ENCODE measurements around the gene DOK4. TPM values are rescaled to one million over a fixed set of nuclear protein-coding genes. Genes with fewer than 3 reads are reported as not detected.
A peak's percentile ranks its signal among the peaks of the same experiment; 100 is the strongest.

Gene DOK4
- total and polyA plus RNA-seq, 2 donors (not counting 1 experiment from before 2014, with no cell fraction given): 1.6 to 2.5 TPM

GRCh38 chr16:57468346-57468745 lies 17.9 kb downstream of the DOK4 start:
- Mint-ChIP-seq H3K27me3 (no peaks in the 10 kb centered on the region), H3K9me3 (ENCODE audit: insufficient read depth) (no peaks in the 10 kb centered on the region), H3K4me3 (no peak overlapping the region), H3K27ac (no peak overlapping the region), H3K4me1 (peaks cover 21% of the 10 kb centered on the region)
- Histone ChIP-seq H3K9ac (ENCODE audit: low read length) (no peak overlapping the region), H3K27ac (ENCODE audit: low read length in 2 of 2) (no peak overlapping the region), H4K20me1 (ENCODE audit: control insufficient read depth, insufficient read depth, low read length, poor library complexity, severe bottlenecking) (peaks cover 19% of the 10 kb centered on the region), H3K79me2 (ENCODE audit: control insufficient read depth, insufficient read depth, low read length) (peaks cover 16% of the 10 kb centered on the region), H3K27me3 (replicated peaks in 1 of 4; ENCODE audit: control extremely low read depth in 1 of 4, control insufficient read depth in 3 of 4, insufficient read depth in 4 of 4, low read length in 3 of 4) (no peaks in the 10 kb centered on the region), H3K36me3 (replicated peaks in 1 of 2; ENCODE audit: control extremely low read depth in 1 of 2, control insufficient read depth in 1 of 2, extremely low read depth in 1 of 2, insufficient read depth in 2 of 2, low read length in 1 of 2) (peaks cover 12 to 74% of the 10 kb centered on the region in 2 experiments), H3K9me3 (ENCODE audit: control extremely low read depth in 1 of 3, control insufficient read depth in 2 of 3, insufficient read depth in 1 of 3, low read length in 2 of 3) (no peaks in the 10 kb centered on the region), H3K4me1 (ENCODE audit: control insufficient read depth in 2 of 2, insufficient read depth in 2 of 2, low read length in 2 of 2) (peaks cover 7 to 8% of the 10 kb centered on the region in 2 donors), H3K4me2 (replicated peaks; ENCODE audit: low read depth, low read length, poor library complexity, severe bottlenecking) (no peak overlapping the region), H2AFZ (ENCODE audit: insufficient read depth, low read depth, low read length, poor library complexity, severe bottlenecking) (no peak overlapping the region), H3K4me3 (ENCODE audit: control extremely low read depth in 1 of 5, extremely low read depth in 1 of 5, insufficient read depth in 1 of 5, low read depth in 2 of 5, low read length in 4 of 5) (no peak overlapping the region)
- intact Hi-C loops (cut with micrococcal nuclease): no loop called here
- no peak for DNase-seq
- CTCF ChIA-PET: no interaction called here
- WGBS (ENCODE audit: insufficient coverage): 100% methylated on average over 1 of the region's 2 CpGs
- TF ChIP-seq CTCF (IDR thresholded peaks at IDR 0.05): no peak
- TF ChIP-seq EZH2 (IDR thresholded peaks at IDR 0.05; ENCODE audit: borderline replicate concordance, insufficient read depth, low read depth, low read length, poor library complexity, severe bottlenecking): no peak
- ATAC-seq (ENCODE audit: low read depth): no peak
- POLR2A ChIA-PET: no interaction called here

GRCh38 chr16:57464523-57464922 lies 21.8 kb downstream of the DOK4 start:
- H3K27ac Mint-ChIP-seq: no peak overlapping the region
- DNase-seq: no peak
- intact Hi-C loops (cut with micrococcal nuclease): loop anchor here (5.0 kb wide), 3 partner anchors 68 to 538 kb away; partner anchors contain the start of genes PSME3IP1, RSPRY1, USB1 and ZNF319
- no peaks in the 10 kb centered on the region for H3K27me3 Mint-ChIP-seq
- no peak for ATAC-seq (ENCODE audit: low read depth)
- H3K9me3 ChIP-seq (ENCODE audit: control extremely low read depth in 1 of 3, control insufficient read depth in 2 of 3, insufficient read depth in 1 of 3, low read length in 2 of 3): no peaks in the 10 kb centered on the region
- peak overlapping the region; percentile 100 for H3K4me3 Mint-ChIP-seq
- H3K27ac ChIP-seq (ENCODE audit: low read length in 2 of 2): no peak overlapping the region
- POLR2A ChIA-PET: no interaction called here
- WGBS (ENCODE audit: insufficient coverage): no CpG with 5 or more reads among the region's 2 CpGs
- H3K4me1 Mint-ChIP-seq: peaks cover 29% of the 10 kb centered on the region
- H3K36me3 ChIP-seq (replicated peaks in 1 of 2; ENCODE audit: control extremely low read depth in 1 of 2, control insufficient read depth in 1 of 2, extremely low read depth in 1 of 2, insufficient read depth in 2 of 2, low read length in 1 of 2): peaks cover 12 to 47% of the 10 kb centered on the region in 2 experiments
- H3K27me3 ChIP-seq (replicated peaks in 1 of 4; ENCODE audit: control extremely low read depth in 1 of 4, control insufficient read depth in 3 of 4, insufficient read depth in 4 of 4, low read length in 3 of 4): no peaks in the 10 kb centered on the region
- peaks cover 28% of the 10 kb centered on the region for H3K79me2 ChIP-seq (ENCODE audit: control insufficient read depth, insufficient read depth, low read length)
- no peak overlapping the region for H3K4me3 ChIP-seq (ENCODE audit: control extremely low read depth in 1 of 5, extremely low read depth in 1 of 5, insufficient read depth in 1 of 5, low read depth in 2 of 5, low read length in 4 of 5)
- no peak overlapping the region for H2AFZ ChIP-seq (ENCODE audit: insufficient read depth, low read depth, low read length, poor library complexity, severe bottlenecking)
- H3K9ac ChIP-seq (ENCODE audit: low read length): no peak overlapping the region
- peaks cover 12% of the 10 kb centered on the region in 2 donors for H3K4me1 ChIP-seq (ENCODE audit: control insufficient read depth in 2 of 2, insufficient read depth in 2 of 2, low read length in 2 of 2)
- no peak overlapping the region for H3K4me2 ChIP-seq (replicated peaks; ENCODE audit: low read depth, low read length, poor library complexity, severe bottlenecking)
- H3K9me3 Mint-ChIP-seq (ENCODE audit: insufficient read depth): no peaks in the 10 kb centered on the region
- TF ChIP-seq EZH2 (IDR thresholded peaks at IDR 0.05; ENCODE audit: borderline replicate concordance, insufficient read depth, low read depth, low read length, poor library complexity, severe bottlenecking) (no peak), CTCF (IDR thresholded peaks at IDR 0.05) (no peak)
- H4K20me1 ChIP-seq (ENCODE audit: control insufficient read depth, insufficient read depth, low read length, poor library complexity, severe bottlenecking): peaks cover 19% of the 10 kb centered on the region
- CTCF ChIA-PET: interaction anchor here (0.8 to 1.4 kb wide), 3 partner anchors 47 to 60 kb away, joined by 4 read pairs; no protein-coding TSS in a partner anchor
